MCF 10A (cell line): Measurements from ENCODE around the gene TMEM38A. TPM values are rescaled to one million over a fixed set of nuclear protein-coding genes. Genes with fewer than 3 reads are reported as not detected.

Experiments
- BruUV-seq: library from RNA; stranded (reverse); fragments of 400-500 nt; replicated peaks from 2 replicates; lab custom pipeline; 2021; lab: Mats Ljungman, UMichigan
- CTCF ChIA-PET: fragments of 300-600 bp; sonication (Branson Sonifier 250); formaldehyde crosslinking; extraction: SDS; loops from one replicate; lab custom pipeline; 2021; ENCODE audit warnings: antibody characterized with exemption, inconsistent platforms; lab: Yijun Ruan, JAX
- POLR2A ChIA-PET: fragments of 300-600, 350-650 bp; sonication (Branson Sonifier 250); formaldehyde crosslinking; extraction: SDS; loops from one replicate; lab custom pipeline; 2020; ENCODE audit warnings: antibody characterized with exemption, inconsistent platforms; lab: Yijun Ruan, JAX
- DNase-seq: peaks from one replicate; pipeline ENCODE4 v3.0.0-alpha.2; 2018; ENCODE audit not compliant: unreplicated experiment
- H3K27ac Mint-ChIP-seq: one replicate; pipeline ENCODE4 v1.8.0; 2022; ENCODE audit warnings: mild to moderate bottlenecking, low read depth, mixed read lengths; ENCODE audit not compliant: unreplicated experiment
- H3K27me3 Mint-ChIP-seq: one replicate; pipeline ENCODE4 v1.8.0; 2022; ENCODE audit warnings: mixed read lengths; ENCODE audit not compliant: insufficient read depth, unreplicated experiment
- H3K36me3 Mint-ChIP-seq: one replicate; pipeline ENCODE4 v1.8.0; 2022; ENCODE audit warnings: mild to moderate bottlenecking, moderate library complexity, mixed read lengths; ENCODE audit not compliant: insufficient read depth, unreplicated experiment
- H3K4me1 Mint-ChIP-seq: one replicate; pipeline ENCODE4 v1.8.0; 2022; ENCODE audit warnings: mixed read lengths; ENCODE audit not compliant: insufficient read depth, unreplicated experiment
- H3K4me3 Mint-ChIP-seq: one replicate; pipeline ENCODE4 v1.8.0; 2022; ENCODE audit warnings: mild to moderate bottlenecking, moderate library complexity, mixed read lengths; ENCODE audit not compliant: unreplicated experiment
- H3K9me3 Mint-ChIP-seq: one replicate; pipeline ENCODE4 v1.8.0; 2022; ENCODE audit warnings: mixed read lengths; ENCODE audit not compliant: unreplicated experiment
- CTCF ChIP-seq: fragments of 200-600 bp; IDR thresholded peaks from one replicate; pipeline ENCODE4 v1.8.0; 2022; ENCODE audit warnings: antibody characterized with exemption, mild to moderate bottlenecking; ENCODE audit not compliant: unreplicated experiment
- intact Hi-C: fragments of 100-400 bp; cut with micrococcal nuclease; formaldehyde crosslinking; loops from 2 replicates; pipeline ENCODE4 v1.14.1; 2022
- total RNA-seq: library from RNA; stranded (reverse); gene quantifications from 2 replicates; pipeline ENCODE4 v1.2.3, GENCODE V29; 2022

TMEM38A gene
- total RNA-seq, 1 experiment from 2014 or later: 2.1 TPM

- ChIA-PET CTCF (no interaction called here), POLR2A (interaction anchor here (1.4 kb wide), 1 partner anchor 13 kb away, joined by 3 read pairs; no protein-coding TSS in a partner anchor)
- DNase-seq: peak; percentile 15
- Mint-ChIP-seq H3K4me3 (no peak overlapping the region), H3K27me3 (no peaks in the 10 kb centered on the region), H3K4me1 (peaks cover 5% of the 10 kb centered on the region), H3K9me3 (no peaks in the 10 kb centered on the region), H3K36me3 (peaks cover 4% of the 10 kb centered on the region), H3K27ac (no peak overlapping the region)
- no TSS peak for BruUV-seq
- no peak for TF ChIP-seq CTCF
- intact Hi-C loops: no loop called here
Measured at GRCh38 chr19:16676101-16676798, 15.3 kb downstream of the TMEM38A start.

GRCh38 chr19:16677055-16677454 is 16.1 kb downstream of the TMEM38A start:
- Mint-ChIP-seq H3K27ac (no peak overlapping the region), H3K4me3 (no peak overlapping the region), H3K9me3 (no peaks in the 10 kb centered on the region), H3K4me1 (peaks cover 5% of the 10 kb centered on the region), H3K27me3 (no peaks in the 10 kb centered on the region), H3K36me3 (peaks cover 4% of the 10 kb centered on the region)
- TF ChIP-seq CTCF: no peak
- ChIA-PET CTCF (no interaction called here), POLR2A (interaction anchor here (0.6 to 1.4 kb wide), 3 partner anchors 9 to 49 kb away, joined by 3 to 5 read pairs (median 3); no protein-coding TSS in a partner anchor)
- DNase-seq: no peak
- no TSS peak for BruUV-seq
- intact Hi-C loops: no loop called here

- no TSS peak for BruUV-seq
- peaks cover 5% of the 10 kb centered on the region for H3K4me1 Mint-ChIP-seq
- POLR2A ChIA-PET: no interaction called here
- no peaks in the 10 kb centered on the region for H3K9me3 Mint-ChIP-seq
- CTCF ChIA-PET: no interaction called here
- H3K27ac Mint-ChIP-seq: no peak overlapping the region
- intact Hi-C loops: no loop called here
- TF ChIP-seq CTCF: no peak
- peak; percentile 22 for DNase-seq
- H3K36me3 Mint-ChIP-seq: peaks cover 4% of the 10 kb centered on the region
- H3K27me3 Mint-ChIP-seq: no peaks in the 10 kb centered on the region
- H3K4me3 Mint-ChIP-seq: no peak overlapping the region
Measured at GRCh38 chr19:16678498-16678897, 17.6 kb downstream of the TMEM38A start.

GRCh38 chr19:16679811-16680210 is 18.9 kb downstream of the TMEM38A start:
- peaks cover 11% of the 10 kb centered on the region for H3K4me1 Mint-ChIP-seq
- CTCF ChIA-PET: interaction anchor here (1.3 kb wide), 1 partner anchor 372 kb away, joined by 3 read pairs; no protein-coding TSS in a partner anchor
- no peaks in the 10 kb centered on the region for H3K27me3 Mint-ChIP-seq
- DNase-seq: no peak
- BruUV-seq: no TSS peak
- H3K4me3 Mint-ChIP-seq: no peak overlapping the region
- intact Hi-C loops: no loop called here
- no peaks in the 10 kb centered on the region for H3K9me3 Mint-ChIP-seq
- TF ChIP-seq CTCF: no peak
- peaks cover 4% of the 10 kb centered on the region for H3K36me3 Mint-ChIP-seq
- H3K27ac Mint-ChIP-seq: no peak overlapping the region
- POLR2A ChIA-PET: no interaction called here
